ENCODE data around the gene TTC22. TPM values are rescaled to one million over a fixed set of nuclear protein-coding genes. Genes with fewer than 3 reads are reported as not detected.

Gene TTC22
- total RNA-seq, 1 experiment from 2014 or later: not detected

Other genes starting within 250 kb of the TTC22 start
- 0.75 and 1.3 TPM in 2 replicates for gene FAM151A, start 177.8 kb downstream of the TTC22 start, total RNA-seq (2014; rRNA removed; shearing (Covaris generic))
- not detected in 2 replicates for gene MROH7, start 159.5 kb downstream of the TTC22 start, total RNA-seq (2014; rRNA removed; shearing (Covaris generic))
- 37.5 and 53.5 TPM in 2 replicates for gene TTC4, start 85.5 kb downstream of the TTC22 start, total RNA-seq (2014; rRNA removed; shearing (Covaris generic))
- 10.0 and 17.2 TPM in 2 replicates for gene PARS2, start 36.8 kb downstream of the TTC22 start, total RNA-seq (2014; rRNA removed; shearing (Covaris generic))
- gene DHCR24, start 85.9 kb upstream of the TTC22 start, total RNA-seq (2014; rRNA removed; shearing (Covaris generic)): 77.8 and 101 TPM in 2 replicates
- gene TMEM61, start 179.3 kb upstream of the TTC22 start, total RNA-seq (2014; rRNA removed; shearing (Covaris generic)): not detected in 2 replicates
- not detected in 2 replicates for gene BSND, start 197.6 kb upstream of the TTC22 start, total RNA-seq (2014; rRNA removed; shearing (Covaris generic))
- gene PCSK9, start 238.2 kb upstream of the TTC22 start, total RNA-seq (2014; rRNA removed; shearing (Covaris generic)): 0.06 TPM in 1 of 2 replicates, not detected in the other